ENCODE data around the gene DDX1. TPM values are rescaled to one million over a fixed set of nuclear protein-coding genes. Genes with fewer than 3 reads are reported as not detected.

Gene DDX1
- polyA plus RNA-seq, 1 experiment: 49.6 TPM

DNA sequence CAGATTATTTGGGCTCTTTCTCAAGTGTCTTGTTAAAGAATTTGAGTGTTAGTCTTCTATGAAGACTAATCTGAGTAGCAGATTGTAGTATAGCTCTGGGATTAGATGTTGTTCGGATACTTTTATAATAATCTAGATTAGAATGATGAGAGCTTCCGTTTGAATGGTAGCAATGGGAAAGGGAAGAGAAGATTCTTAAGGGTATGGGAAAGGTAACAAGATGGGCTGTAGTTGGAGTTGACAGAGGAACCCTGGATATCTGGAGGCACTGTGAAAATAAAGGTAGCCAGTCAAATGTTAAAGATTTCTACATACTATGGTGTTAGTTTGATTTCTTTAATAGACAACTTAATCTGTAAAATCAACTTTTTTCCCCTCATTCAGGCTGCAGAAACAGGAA is 4.7 kb downstream of the DDX1 start:
- no peak for DNase-seq (ENCODE audit: low read depth)
- H3K4me3 ChIP-seq (ENCODE audit: low read depth, low read length): no peak overlapping the region
- no peaks in the 10 kb centered on the region for H3K27me3 ChIP-seq (ENCODE audit: control insufficient read depth, insufficient read depth, low read length)
- TF ChIP-seq, protein P1, sequence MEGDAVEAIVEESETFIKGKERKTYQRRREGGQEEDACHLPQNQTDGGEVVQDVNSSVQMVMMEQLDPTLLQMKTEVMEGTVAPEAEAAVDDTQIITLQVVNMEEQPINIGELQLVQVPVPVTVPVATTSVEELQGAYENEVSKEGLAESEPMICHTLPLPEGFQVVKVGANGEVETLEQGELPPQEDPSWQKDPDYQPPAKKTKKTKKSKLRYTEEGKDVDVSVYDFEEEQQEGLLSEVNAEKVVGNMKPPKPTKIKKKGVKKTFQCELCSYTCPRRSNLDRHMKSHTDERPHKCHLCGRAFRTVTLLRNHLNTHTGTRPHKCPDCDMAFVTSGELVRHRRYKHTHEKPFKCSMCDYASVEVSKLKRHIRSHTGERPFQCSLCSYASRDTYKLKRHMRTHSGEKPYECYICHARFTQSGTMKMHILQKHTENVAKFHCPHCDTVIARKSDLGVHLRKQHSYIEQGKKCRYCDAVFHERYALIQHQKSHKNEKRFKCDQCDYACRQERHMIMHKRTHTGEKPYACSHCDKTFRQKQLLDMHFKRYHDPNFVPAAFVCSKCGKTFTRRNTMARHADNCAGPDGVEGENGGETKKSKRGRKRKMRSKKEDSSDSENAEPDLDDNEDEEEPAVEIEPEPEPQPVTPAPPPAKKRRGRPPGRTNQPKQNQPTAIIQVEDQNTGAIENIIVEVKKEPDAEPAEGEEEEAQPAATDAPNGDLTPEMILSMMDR (IDR thresholded peaks at IDR 0.05; ENCODE audit: insufficient read depth, low read depth, low read length): no peak
- ChIA-PET CTCF (no interaction called here), POLR2A (no interaction called here)
- H3K36me3 ChIP-seq (ENCODE audit: control insufficient read depth, insufficient read depth, low read length): peaks cover 10% of the 10 kb centered on the region

DNA sequence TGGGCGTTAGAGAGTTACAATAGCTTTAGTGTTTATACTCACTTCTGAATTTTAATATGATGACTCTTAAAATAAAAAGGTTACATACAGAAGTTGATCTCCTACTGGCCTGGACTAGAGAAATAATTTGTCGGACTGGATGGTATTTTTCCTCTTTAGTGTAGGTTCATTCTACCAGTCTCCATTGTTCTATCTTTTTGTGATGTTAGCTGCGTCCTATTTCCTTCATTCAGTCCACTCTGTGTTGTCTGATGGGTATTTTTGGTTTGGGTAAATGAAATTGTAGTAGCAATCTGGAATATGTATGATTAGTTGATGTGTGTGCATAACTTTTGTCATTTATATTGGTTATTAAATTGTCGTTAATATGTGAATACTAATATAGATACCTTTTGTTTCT is 5.3 kb downstream of the DDX1 start:
- ChIA-PET POLR2A (no interaction called here), CTCF (no interaction called here)
- no peak for DNase-seq (ENCODE audit: low read depth)
- H3K36me3 ChIP-seq (ENCODE audit: control insufficient read depth, insufficient read depth, low read length): peaks cover 10% of the 10 kb centered on the region
- TF ChIP-seq, protein P1 (IDR thresholded peaks at IDR 0.05; ENCODE audit: insufficient read depth, low read depth, low read length): no peak
- no peak overlapping the region for H3K4me3 ChIP-seq (ENCODE audit: low read depth, low read length)
- H3K27me3 ChIP-seq (ENCODE audit: control insufficient read depth, insufficient read depth, low read length): no peaks in the 10 kb centered on the region

DNA sequence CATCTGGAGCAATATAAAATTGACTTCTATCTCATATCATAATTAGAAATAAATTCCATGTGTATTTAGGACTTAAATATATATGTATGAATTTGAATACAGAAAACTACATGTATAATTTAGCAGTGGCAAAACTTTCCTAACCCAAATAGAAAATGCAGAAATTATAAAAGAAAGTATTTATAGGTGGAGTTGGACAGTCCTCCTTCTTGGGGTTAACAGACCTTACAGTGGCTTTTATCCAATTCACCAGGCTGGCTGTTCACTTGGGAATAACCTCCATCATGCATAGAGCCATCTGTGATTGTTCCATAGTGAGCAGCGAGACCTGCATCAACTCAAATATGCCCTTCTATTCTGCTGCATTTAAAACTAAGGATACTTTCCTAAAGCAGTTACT is 8.3 kb downstream of the DDX1 start:
- CTCF ChIA-PET: interaction anchor here (1.7 kb wide), 1 partner anchor 36 kb away, joined by 3 read pairs; no protein-coding TSS in a partner anchor
- POLR2A ChIA-PET: no interaction called here
- no peak overlapping the region for H3K4me3 ChIP-seq (ENCODE audit: low read depth, low read length)
- H3K36me3 ChIP-seq (ENCODE audit: control insufficient read depth, insufficient read depth, low read length): peaks cover 23% of the 10 kb centered on the region
- no peak for DNase-seq (ENCODE audit: low read depth)
- TF ChIP-seq, protein P1 (IDR thresholded peaks at IDR 0.05; ENCODE audit: insufficient read depth, low read depth, low read length): no peak
- H3K27me3 ChIP-seq (ENCODE audit: control insufficient read depth, insufficient read depth, low read length): no peaks in the 10 kb centered on the region

DNA sequence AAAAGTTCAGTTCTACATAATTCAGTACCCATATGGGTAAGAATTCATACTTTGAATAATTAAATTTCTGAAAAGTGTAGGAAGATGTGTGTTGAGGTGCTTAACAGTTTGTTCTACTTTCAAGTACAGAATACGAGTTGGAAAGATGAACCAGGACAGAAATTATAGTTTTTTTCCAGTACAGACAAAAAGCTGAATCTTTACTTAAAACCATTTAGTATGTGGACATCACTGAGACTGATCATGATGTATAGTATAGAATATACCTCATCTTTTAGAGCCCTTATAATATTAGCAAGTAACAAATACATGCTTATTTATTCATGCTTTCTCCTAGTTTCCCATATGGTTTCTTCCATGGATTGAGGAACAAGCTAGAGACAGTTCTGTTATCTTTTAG is 10.0 kb downstream of the DDX1 start:
- no peak for DNase-seq (ENCODE audit: low read depth)
- POLR2A ChIA-PET: no interaction called here
- Histone ChIP-seq H3K36me3 (ENCODE audit: control insufficient read depth, insufficient read depth, low read length) (peaks cover 24% of the 10 kb centered on the region), H3K4me3 (ENCODE audit: low read depth, low read length) (no peak overlapping the region), H3K27me3 (ENCODE audit: control insufficient read depth, insufficient read depth, low read length) (no peaks in the 10 kb centered on the region)
- CTCF ChIA-PET: interaction anchor here (0.7 to 1.3 kb wide), 2 partner anchors 8 to 13 kb away, joined by 3 to 4 read pairs; no protein-coding TSS in a partner anchor
- TF ChIP-seq, protein P1 (IDR thresholded peaks at IDR 0.05; ENCODE audit: insufficient read depth, low read depth, low read length): no peak

DNA sequence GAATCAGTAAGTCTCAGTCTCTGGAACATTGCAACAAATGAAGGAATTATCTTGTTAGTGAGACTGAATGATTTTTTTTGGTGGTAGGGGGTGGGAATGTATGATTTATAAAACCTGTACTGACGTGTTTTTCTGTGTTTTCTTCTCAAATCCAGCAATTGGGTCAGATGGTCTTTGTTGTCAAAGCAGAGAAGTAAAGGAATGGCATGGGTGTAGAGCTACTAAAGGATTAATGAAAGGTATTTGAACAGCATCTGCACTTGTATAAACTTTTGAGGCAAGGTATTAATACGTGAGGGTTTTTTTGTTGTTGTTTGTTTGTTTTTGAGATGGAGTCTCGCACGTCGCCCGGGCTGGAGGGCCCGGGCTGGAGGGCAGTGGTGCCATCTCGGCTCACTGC is 10.7 kb downstream of the DDX1 start:
- CTCF ChIA-PET: interaction anchor here (0.7 to 1.3 kb wide), 2 partner anchors 9 to 14 kb away, joined by 3 to 4 read pairs; no protein-coding TSS in a partner anchor
- POLR2A ChIA-PET: no interaction called here
- no peaks in the 10 kb centered on the region for H3K27me3 ChIP-seq (ENCODE audit: control insufficient read depth, insufficient read depth, low read length)
- no peak overlapping the region for H3K4me3 ChIP-seq (ENCODE audit: low read depth, low read length)
- no peak for DNase-seq (ENCODE audit: low read depth)
- peaks cover 22% of the 10 kb centered on the region for H3K36me3 ChIP-seq (ENCODE audit: control insufficient read depth, insufficient read depth, low read length)
- TF ChIP-seq, protein P1 (IDR thresholded peaks at IDR 0.05; ENCODE audit: insufficient read depth, low read depth, low read length): no peak
